Gastrocnemius medialis (tissue), 4 donors: ENCODE measurements around the gene MEF2A.

ENCODE experiments used
- CTCF ChIP-seq, 5 experiments: fragments of 450-650 bp in 3 of 5; fragments of 200-600 bp in 2 of 5; sonication (generic) in 2 of 5; IDR thresholded peaks in 4 of 5; conservative IDR thresholded peaks in 1 of 5; 1 replicate in 4 of 5; 2 replicates in 1 of 5; pipeline ENCODE4 v1.5.1; 2016 to 2019; ENCODE audit warnings: antibody characterized with exemption in 5 of 5, mild to moderate bottlenecking in 3 of 5, moderate library complexity in 3 of 5
- POLR2A ChIP-seq, 2 donors: fragments of 450-650 bp; IDR thresholded peaks; one replicate each; pipeline ENCODE4 v1.6.1; 2017; ENCODE audit warnings: antibody characterized with exemption in 2 of 2, mild to moderate bottlenecking in 2 of 2, moderate library complexity in 2 of 2

- no peak for TF ChIP-seq POLR2A (IDR thresholded peaks at IDR 0.05)
- no peak for TF ChIP-seq CTCF (IDR thresholded peaks at IDR 0.05 in 4 of 5, conservative IDR thresholded peaks at IDR 0.05 in 1 of 5)
These were observed 163.1 kb downstream of the MEF2A start for GRCh38 chr15:99728916-99729315.
